Measurements from ENCODE around the gene CRYBG1.
A peak's percentile ranks its signal among the peaks of the same experiment; 100 is the strongest.

The CRYBG1 gene

GRCh38 chr6:106360410-106360988 is at the start of gene CRYBG1:
Gene CRYBG1, plus strand, starts transcription at chr6:106360717. Its CDS starts 192 bp downstream, at chr6:106360909.
- peak; percentile 69 for DNase-seq
- in situ Hi-C loops (cut with MboI; ENCODE audit: low pct_unique_long_range_greater_than_20kb, low sequenced_read_pairs): loop anchor here (25.0 kb wide), 1 partner anchor 202 kb away; no protein-coding TSS in a partner anchor

GRCh38 chr6:106315765-106316374 is 44.6 kb upstream of the CRYBG1 start:
- peak; percentile 73 for DNase-seq
- in situ Hi-C loops (cut with MboI; ENCODE audit: low pct_unique_long_range_greater_than_20kb, low sequenced_read_pairs): no loop called here

GRCh38 chr6:106316375-106316766 is 44.1 kb upstream of the CRYBG1 start:
- DNase-seq: no peak
- in situ Hi-C loops (cut with MboI; ENCODE audit: low pct_unique_long_range_greater_than_20kb, low sequenced_read_pairs): no loop called here

- no peak for DNase-seq
- in situ Hi-C loops (cut with MboI; ENCODE audit: low pct_unique_long_range_greater_than_20kb, low sequenced_read_pairs): no loop called here
Observed at GRCh38 chr6:106318061-106318460, 42.5 kb upstream of the CRYBG1 start.

- in situ Hi-C loops (cut with MboI; ENCODE audit: low pct_unique_long_range_greater_than_20kb, low sequenced_read_pairs): no loop called here
- DNase-seq: peak; percentile 19
Observed at GRCh38 chr6:106318851-106319250, 41.7 kb upstream of the CRYBG1 start.

GRCh38 chr6:106321940-106322339 is 38.6 kb upstream of the CRYBG1 start:
- in situ Hi-C loops (cut with MboI; ENCODE audit: low pct_unique_long_range_greater_than_20kb, low sequenced_read_pairs): no loop called here
- no peak for DNase-seq

GRCh38 chr6:106324726-106325335 is 35.7 kb upstream of the CRYBG1 start:
- DNase-seq: no peak
- in situ Hi-C loops (cut with MboI; ENCODE audit: low pct_unique_long_range_greater_than_20kb, low sequenced_read_pairs): no loop called here

GRCh38 chr6:106325336-106326178 is 35.0 kb upstream of the CRYBG1 start, which contains the start of gene ATG5:
Gene ATG5, minus strand, starts transcription at chr6:106325760. Its CDS starts 9,552 bp downstream, at chr6:106316208.
- in situ Hi-C loops (cut with MboI; ENCODE audit: low pct_unique_long_range_greater_than_20kb, low sequenced_read_pairs): no loop called here
- peak; percentile 100 for DNase-seq

GRCh38 chr6:106334646-106335448 is 25.7 kb upstream of the CRYBG1 start:
- in situ Hi-C loops (cut with MboI; ENCODE audit: low pct_unique_long_range_greater_than_20kb, low sequenced_read_pairs): no loop called here
- peak; percentile 64 for DNase-seq

- peak; percentile 81 for DNase-seq
- in situ Hi-C loops (cut with MboI; ENCODE audit: low pct_unique_long_range_greater_than_20kb, low sequenced_read_pairs): no loop called here
Observed at GRCh38 chr6:106339334-106340029, 21.0 kb upstream of the CRYBG1 start.

- in situ Hi-C loops (cut with MboI; ENCODE audit: low pct_unique_long_range_greater_than_20kb, low sequenced_read_pairs): no loop called here
- no peak for DNase-seq
Observed at GRCh38 chr6:106347219-106347618, 13.3 kb upstream of the CRYBG1 start.

- DNase-seq: no peak
- in situ Hi-C loops (cut with MboI; ENCODE audit: low pct_unique_long_range_greater_than_20kb, low sequenced_read_pairs): loop anchor here (25.0 kb wide), 1 partner anchor 206 kb away; no protein-coding TSS in a partner anchor
Observed at GRCh38 chr6:106356378-106356777, 4.1 kb upstream of the CRYBG1 start.

GRCh38 chr6:106359959-106360409 is 533 bp upstream of the CRYBG1 start:
- DNase-seq: no peak
- in situ Hi-C loops (cut with MboI; ENCODE audit: low pct_unique_long_range_greater_than_20kb, low sequenced_read_pairs): loop anchor here (25.0 kb wide), 1 partner anchor 202 kb away; no protein-coding TSS in a partner anchor

- peak; percentile 45 for DNase-seq
Observed at GRCh38 chr6:106360989-106361430, 493 bp downstream of the CRYBG1 start.

GRCh38 chr6:106363401-106364138 is 3.1 kb downstream of the CRYBG1 start:
- in situ Hi-C loops (cut with MboI; ENCODE audit: low pct_unique_long_range_greater_than_20kb, low sequenced_read_pairs): loop anchor here (25.0 kb wide), 1 partner anchor 199 kb away; no protein-coding TSS in a partner anchor
- no peak for DNase-seq

More at GRCh38 chr6:106360989-106361430, 493 bp downstream of the CRYBG1 start:
- in situ Hi-C loops (cut with MboI; ENCODE audit: low pct_unique_long_range_greater_than_20kb, low sequenced_read_pairs): loop anchor here (25.0 kb wide), 1 partner anchor 201 kb away; no protein-coding TSS in a partner anchor

GRCh38 chr6:106369739-106370138 is 9.2 kb downstream of the CRYBG1 start:
- in situ Hi-C loops (cut with MboI; ENCODE audit: low pct_unique_long_range_greater_than_20kb, low sequenced_read_pairs): loop anchor here (25.0 kb wide), 1 partner anchor 193 kb away; no protein-coding TSS in a partner anchor
- no peak for DNase-seq

GRCh38 chr6:106370639-106371038 is 10.1 kb downstream of the CRYBG1 start:
- DNase-seq: no peak
- in situ Hi-C loops (cut with MboI; ENCODE audit: low pct_unique_long_range_greater_than_20kb, low sequenced_read_pairs): loop anchor here (25.0 kb wide), 1 partner anchor 192 kb away; no protein-coding TSS in a partner anchor

All from KBM-7 (cell line).